BE2C (cell line): ENCODE data around the gene ZNF566.

Source experiments
- DNase-seq: peaks from one replicate; pipeline ENCODE4 v3.0.0-alpha.2; 2020
- H3K27me3 ChIP-seq: fragments of 250-450 bp; sonication (Bioruptor Pico); 2 replicates; pipeline ENCODE4 v1.5.1; 2020; ENCODE audit warnings: mild to moderate bottlenecking
- H3K36me3 ChIP-seq: fragments of 250-450 bp; sonication (Bioruptor Pico); 2 replicates; pipeline ENCODE4 v1.5.1; 2020; ENCODE audit warnings: mild to moderate bottlenecking
- H3K4me1 ChIP-seq: fragments of 250-450 bp; sonication (Bioruptor Pico); 2 replicates; pipeline ENCODE4 v1.5.1; 2020
- H3K4me3 ChIP-seq: 2 replicates; pipeline ENCODE4 v1.5.1; 2011; ENCODE audit warnings: low read depth, low read length
- H3K9me3 ChIP-seq: fragments of 250-450 bp; sonication (Bioruptor Pico); 2 replicates; pipeline ENCODE4 v1.5.1; 2020
- CTCF ChIP-seq: IDR thresholded peaks from 2 replicates; pipeline ENCODE4 v1.5.1; 2012; ENCODE audit warnings: mild to moderate bottlenecking, low read depth, low read length

Gene ZNF566

DNA sequence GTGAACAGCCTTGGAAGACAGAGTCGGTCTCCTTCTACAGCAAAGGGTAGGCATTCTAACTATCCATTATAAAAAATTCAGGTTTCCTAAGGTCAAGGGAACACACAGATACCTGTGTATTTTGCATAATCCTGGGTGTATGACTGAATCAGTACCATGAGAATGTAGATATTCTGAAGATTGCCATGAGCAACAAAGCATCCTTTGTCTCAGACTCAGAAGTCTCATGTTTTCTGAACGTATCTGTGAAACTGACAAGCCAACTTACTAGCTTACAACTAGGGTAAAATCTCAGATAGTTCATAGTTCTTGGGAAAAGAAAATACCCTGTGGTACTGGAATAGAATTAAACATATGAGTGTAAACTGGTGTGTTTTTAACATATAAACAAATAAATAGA, 6.5 kb downstream of the ZNF566 start:
- DNase-seq = no peak
- H3K4me1 ChIP-seq = no peaks in the 10 kb centered on the region
- no peaks in the 10 kb centered on the region for H3K9me3 ChIP-seq
- H3K27me3 ChIP-seq = no peaks in the 10 kb centered on the region
- no peak overlapping the region for H3K4me3 ChIP-seq
- no peaks in the 10 kb centered on the region; the same call in 1 of the 2 replicates for H3K36me3 ChIP-seq
- no peak for TF ChIP-seq CTCF

DNA sequence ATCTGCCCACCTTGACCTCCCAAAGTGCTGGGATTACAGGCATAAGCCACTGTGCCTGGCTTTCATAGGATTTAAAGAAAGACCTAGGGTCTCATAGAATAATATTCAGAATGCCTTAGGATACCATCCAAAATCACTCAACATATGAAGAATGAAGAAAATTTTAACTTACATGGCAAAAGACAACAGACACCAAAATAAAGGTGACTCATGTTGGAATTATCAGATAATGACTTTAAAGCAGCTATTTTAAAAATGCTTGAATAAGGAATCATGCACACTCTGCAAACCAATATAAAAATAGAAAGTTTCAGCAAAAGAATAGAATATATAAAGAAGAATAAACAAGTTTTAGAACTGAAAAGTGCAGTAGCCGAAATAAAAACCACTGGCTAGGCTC, 29.3 kb downstream of the ZNF566 start:
- H3K36me3 ChIP-seq = no peaks in the 10 kb centered on the region
- no peak for TF ChIP-seq CTCF
- H3K9me3 ChIP-seq = no peaks in the 10 kb centered on the region; the same call in 1 of the 2 replicates
- DNase-seq = no peak
- H3K4me3 ChIP-seq = no peak overlapping the region
- no peaks in the 10 kb centered on the region for H3K4me1 ChIP-seq
- H3K27me3 ChIP-seq = no peaks in the 10 kb centered on the region

DNA sequence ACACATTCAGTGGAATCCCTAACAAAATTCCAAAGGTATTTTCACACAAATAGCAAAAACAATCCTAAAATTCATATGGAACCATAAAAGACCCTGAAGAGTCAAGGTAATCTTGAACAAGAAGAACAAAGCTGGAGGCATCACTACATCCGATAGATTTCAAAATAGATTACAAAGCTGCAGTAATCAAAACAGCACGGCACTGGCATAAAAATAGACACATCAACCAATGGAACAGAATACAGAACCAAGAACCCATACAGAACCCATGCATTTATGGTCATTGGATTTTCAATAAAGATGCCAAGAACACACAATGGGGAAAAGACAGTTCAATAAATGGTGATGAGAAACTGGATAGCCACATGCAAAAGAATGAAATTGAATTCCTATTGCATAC, 32.5 kb downstream of the ZNF566 start:
- no peaks in the 10 kb centered on the region for H3K4me1 ChIP-seq
- H3K36me3 ChIP-seq = no peaks in the 10 kb centered on the region; the same call in 1 of the 2 replicates
- no peak for DNase-seq
- H3K9me3 ChIP-seq = no peaks in the 10 kb centered on the region; the same call in 1 of the 2 replicates
- H3K27me3 ChIP-seq = no peaks in the 10 kb centered on the region
- H3K4me3 ChIP-seq = no peak overlapping the region
- TF ChIP-seq CTCF = no peak

- Histone ChIP-seq H3K4me1 (no peaks in the 10 kb centered on the region), H3K27me3 (no peaks in the 10 kb centered on the region), H3K4me3 (no peak overlapping the region), H3K9me3 (no peaks in the 10 kb centered on the region; the same call in 1 of the 2 replicates), H3K36me3 (peaks cover 27% of the 10 kb centered on the region)
- no peak for DNase-seq
- TF ChIP-seq CTCF = no peak
These were observed 40.2 kb downstream of the ZNF566 start for GRCh38 chr19:36449059-36449670.

DNA sequence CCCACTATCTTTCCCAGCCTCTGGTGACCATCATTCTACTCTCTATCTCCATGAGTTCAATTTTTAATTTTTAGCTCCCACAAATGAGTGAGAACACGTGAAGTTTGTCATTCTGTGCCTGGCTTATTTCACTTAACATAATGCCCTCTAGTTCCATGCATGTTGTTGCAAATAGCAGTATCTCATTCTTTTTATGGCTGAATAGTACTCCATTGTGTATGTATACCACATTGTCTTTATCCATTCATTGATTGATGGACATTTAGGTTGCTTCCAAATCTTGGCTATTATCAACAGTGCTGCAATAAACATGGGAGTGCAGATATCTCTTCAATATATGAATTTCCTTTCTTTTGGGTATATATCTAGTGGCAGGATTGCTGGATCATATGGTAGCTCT, 48.0 kb downstream of the ZNF566 start:
- no peaks in the 10 kb centered on the region for H3K27me3 ChIP-seq
- H3K9me3 ChIP-seq = peaks cover 3% of the 10 kb centered on the region; the same call in 1 of the 2 replicates
- no peaks in the 10 kb centered on the region for H3K36me3 ChIP-seq
- H3K4me3 ChIP-seq = no peak overlapping the region
- no peak for DNase-seq
- H3K4me1 ChIP-seq = no peaks in the 10 kb centered on the region
- TF ChIP-seq CTCF = no peak

DNA sequence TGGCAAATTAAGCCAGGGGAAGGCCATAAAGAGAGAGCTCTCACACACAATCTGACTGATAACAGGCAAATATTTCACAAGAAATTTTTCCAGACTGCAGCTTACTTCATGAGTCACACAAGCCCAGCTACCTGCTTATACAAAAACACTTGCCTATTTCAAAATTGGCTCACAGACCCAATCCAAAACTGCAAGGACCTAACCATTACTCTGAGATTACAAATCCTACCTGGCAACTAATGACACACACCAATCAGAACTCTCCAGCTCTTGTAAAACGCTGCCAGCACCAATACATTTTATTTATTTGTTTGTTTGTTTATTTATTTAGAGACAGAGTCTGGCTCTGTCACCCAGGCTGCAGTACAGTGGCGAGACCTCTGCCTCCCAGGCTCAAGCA, 52.8 kb downstream of the ZNF566 start:
- no peak for TF ChIP-seq CTCF
- Histone ChIP-seq H3K4me1 (no peaks in the 10 kb centered on the region), H3K27me3 (no peaks in the 10 kb centered on the region), H3K36me3 (no peaks in the 10 kb centered on the region), H3K9me3 (no peaks in the 10 kb centered on the region), H3K4me3 (no peak overlapping the region)
- no peak for DNase-seq
